Measurements from ENCODE around the gene MLEC. TPM values are rescaled to one million over a fixed set of nuclear protein-coding genes. Genes with fewer than 3 reads are reported as not detected.

MLEC gene
- total RNA-seq, 1 donor from 2014 or later = 152 TPM

DNA sequence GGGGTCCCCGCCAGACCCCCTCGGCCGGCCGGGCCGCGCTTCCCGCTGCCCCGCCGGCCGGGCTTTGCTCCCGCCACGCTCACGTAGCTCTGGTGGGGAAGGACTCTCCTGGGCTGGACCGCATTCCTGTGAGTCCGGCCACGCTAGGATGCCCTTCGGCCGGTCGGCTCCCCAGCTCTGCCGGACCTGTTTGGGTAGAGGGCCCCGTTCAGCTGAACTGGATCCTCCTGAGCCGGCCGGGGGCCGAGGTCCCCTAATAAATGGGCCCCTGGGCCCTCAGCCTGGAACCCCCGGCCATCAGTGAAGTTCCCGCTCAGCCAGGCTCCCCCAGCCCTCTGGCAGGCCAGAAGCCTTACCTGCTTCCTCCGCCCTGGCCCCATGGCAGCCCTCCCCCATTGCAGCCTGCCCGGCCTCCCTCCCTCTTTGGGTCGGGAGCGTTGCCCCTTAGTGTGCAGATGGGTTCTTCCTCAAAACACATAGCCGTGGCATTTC lies 23.9 kb downstream of the MLEC start:
- H3K27me3 Mint-ChIP-seq (ENCODE audit: low read depth, unreplicated experiment) = no peaks in the 10 kb centered on the region
- TF ChIP-seq, protein P1, sequence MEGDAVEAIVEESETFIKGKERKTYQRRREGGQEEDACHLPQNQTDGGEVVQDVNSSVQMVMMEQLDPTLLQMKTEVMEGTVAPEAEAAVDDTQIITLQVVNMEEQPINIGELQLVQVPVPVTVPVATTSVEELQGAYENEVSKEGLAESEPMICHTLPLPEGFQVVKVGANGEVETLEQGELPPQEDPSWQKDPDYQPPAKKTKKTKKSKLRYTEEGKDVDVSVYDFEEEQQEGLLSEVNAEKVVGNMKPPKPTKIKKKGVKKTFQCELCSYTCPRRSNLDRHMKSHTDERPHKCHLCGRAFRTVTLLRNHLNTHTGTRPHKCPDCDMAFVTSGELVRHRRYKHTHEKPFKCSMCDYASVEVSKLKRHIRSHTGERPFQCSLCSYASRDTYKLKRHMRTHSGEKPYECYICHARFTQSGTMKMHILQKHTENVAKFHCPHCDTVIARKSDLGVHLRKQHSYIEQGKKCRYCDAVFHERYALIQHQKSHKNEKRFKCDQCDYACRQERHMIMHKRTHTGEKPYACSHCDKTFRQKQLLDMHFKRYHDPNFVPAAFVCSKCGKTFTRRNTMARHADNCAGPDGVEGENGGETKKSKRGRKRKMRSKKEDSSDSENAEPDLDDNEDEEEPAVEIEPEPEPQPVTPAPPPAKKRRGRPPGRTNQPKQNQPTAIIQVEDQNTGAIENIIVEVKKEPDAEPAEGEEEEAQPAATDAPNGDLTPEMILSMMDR (IDR thresholded peaks at IDR 0.05; ENCODE audit: insufficient read depth, low read depth, low read length) = no peak
- TF ChIP-seq EZH2 (IDR thresholded peaks at IDR 0.05; ENCODE audit: insufficient read depth, low read length) = no peak
- H3K9me3 Mint-ChIP-seq (ENCODE audit: unreplicated experiment) = no peaks in the 10 kb centered on the region
- FAIRE-seq (no peak), DNase-seq (ENCODE audit: low read depth) (no peak)
- Histone ChIP-seq H3K27me3 (ENCODE audit: insufficient read depth, low read length) (no peaks in the 10 kb centered on the region), H3K79me2 (ENCODE audit: insufficient read depth, low read length) (peaks cover 29% of the 10 kb centered on the region), H4K20me1 (ENCODE audit: insufficient read depth, low read length) (peaks cover 37% of the 10 kb centered on the region), H3K4me3 (ENCODE audit: insufficient read depth, low read depth, low read length) (peak overlapping the region; percentile 73), H3K36me3 (ENCODE audit: insufficient read depth, low read length) (peaks cover 11% of the 10 kb centered on the region), H3K4me2 (ENCODE audit: low read length) (peak overlapping the region; percentile 86), H3K27ac (ENCODE audit: low read depth, low read length) (peak overlapping the region; percentile 78), H3K9ac (ENCODE audit: low read length) (peak overlapping the region; percentile 90), H3K4me1 (ENCODE audit: insufficient read depth, low read length) (peaks cover 10% of the 10 kb centered on the region), H3K9me3 (ENCODE audit: insufficient read depth, low read depth, low read length) (no peaks in the 10 kb centered on the region), H2AFZ (ENCODE audit: low read depth, low read length) (peak overlapping the region; percentile 79)
- H3K4me3 Mint-ChIP-seq (ENCODE audit: unreplicated experiment) = peak overlapping the region; percentile 91
- H3K4me1 Mint-ChIP-seq (ENCODE audit: low read depth, unreplicated experiment) = peaks cover 5% of the 10 kb centered on the region
- H3K27ac Mint-ChIP-seq (ENCODE audit: unreplicated experiment) = peak overlapping the region; percentile 83
- peaks cover 7% of the 10 kb centered on the region for H3K36me3 Mint-ChIP-seq (ENCODE audit: low read depth, unreplicated experiment)

DNA sequence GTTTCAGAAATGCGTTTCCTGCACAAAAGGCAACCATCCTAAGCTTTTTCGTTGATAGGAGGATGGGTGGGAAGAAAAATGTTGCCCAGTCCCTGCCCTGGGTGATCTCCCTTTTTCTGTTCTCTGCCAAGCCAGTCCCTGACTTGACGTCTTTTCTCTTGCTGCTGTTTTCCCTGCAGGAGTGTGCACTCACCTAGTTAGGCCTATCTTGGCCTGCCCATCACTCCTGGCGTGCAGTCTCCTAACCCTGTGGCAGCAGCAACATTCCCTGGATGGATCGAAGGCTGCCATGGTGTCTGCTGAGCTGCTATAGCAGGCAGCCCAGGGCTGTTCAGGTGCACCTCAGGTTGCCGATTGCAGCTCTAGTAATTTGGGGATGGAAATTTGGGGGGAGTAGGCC lies 24.5 kb downstream of the MLEC start:
- Histone ChIP-seq H3K27me3 (ENCODE audit: insufficient read depth, low read length) (no peaks in the 10 kb centered on the region), H3K4me3 (ENCODE audit: insufficient read depth, low read depth, low read length) (peak overlapping the region; percentile 73), H3K36me3 (ENCODE audit: insufficient read depth, low read length) (peaks cover 17% of the 10 kb centered on the region), H3K4me1 (ENCODE audit: insufficient read depth, low read length) (peaks cover 10% of the 10 kb centered on the region), H2AFZ (ENCODE audit: low read depth, low read length) (peak overlapping the region; percentile 79), H3K9ac (ENCODE audit: low read length) (peak overlapping the region; percentile 90), H3K79me2 (ENCODE audit: insufficient read depth, low read length) (peaks cover 29% of the 10 kb centered on the region), H3K27ac (ENCODE audit: low read depth, low read length) (no peak overlapping the region), H4K20me1 (ENCODE audit: insufficient read depth, low read length) (peaks cover 42% of the 10 kb centered on the region), H3K4me2 (ENCODE audit: low read length) (peak overlapping the region; percentile 86), H3K9me3 (ENCODE audit: insufficient read depth, low read depth, low read length) (no peaks in the 10 kb centered on the region)
- FAIRE-seq = no peak
- peak overlapping the region; percentile 83 for H3K27ac Mint-ChIP-seq (ENCODE audit: unreplicated experiment)
- no peaks in the 10 kb centered on the region for H3K27me3 Mint-ChIP-seq (ENCODE audit: low read depth, unreplicated experiment)
- H3K4me1 Mint-ChIP-seq (ENCODE audit: low read depth, unreplicated experiment) = peaks cover 5% of the 10 kb centered on the region
- H3K9me3 Mint-ChIP-seq (ENCODE audit: unreplicated experiment) = no peaks in the 10 kb centered on the region
- peaks cover 8% of the 10 kb centered on the region for H3K36me3 Mint-ChIP-seq (ENCODE audit: low read depth, unreplicated experiment)
- no peak for DNase-seq (ENCODE audit: low read depth)
- peak overlapping the region; percentile 91 for H3K4me3 Mint-ChIP-seq (ENCODE audit: unreplicated experiment)
- TF ChIP-seq, protein P1 (IDR thresholded peaks at IDR 0.05; ENCODE audit: insufficient read depth, low read depth, low read length) = no peak
- TF ChIP-seq EZH2 (IDR thresholded peaks at IDR 0.05; ENCODE audit: insufficient read depth, low read length) = no peak

DNA sequence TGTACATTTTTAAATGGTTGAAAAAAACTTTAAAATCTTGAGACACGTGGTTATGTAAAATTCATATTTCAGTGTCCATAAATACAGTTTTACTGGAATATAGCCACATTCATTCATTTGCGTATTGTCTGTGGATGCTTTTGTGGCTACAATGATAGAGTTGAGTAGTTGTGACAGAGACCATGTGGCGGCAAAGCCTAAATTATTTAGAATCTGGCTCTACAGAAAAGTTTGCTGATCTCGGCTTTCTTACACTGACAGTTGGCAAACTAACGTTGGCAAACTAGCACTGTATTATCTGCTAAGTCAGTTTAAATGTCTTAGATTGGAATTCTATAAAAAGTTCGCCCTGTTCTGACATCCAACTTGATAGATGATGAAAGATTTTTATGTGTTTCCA lies 25.7 kb downstream of the MLEC start:
- DNase-seq (ENCODE audit: low read depth) = no peak
- Histone ChIP-seq H3K36me3 (ENCODE audit: insufficient read depth, low read length) (peaks cover 26% of the 10 kb centered on the region), H3K27ac (ENCODE audit: low read depth, low read length) (no peak overlapping the region), H3K27me3 (ENCODE audit: insufficient read depth, low read length) (no peaks in the 10 kb centered on the region), H3K9ac (ENCODE audit: low read length) (no peak overlapping the region), H3K4me2 (ENCODE audit: low read length) (no peak overlapping the region), H3K4me3 (ENCODE audit: insufficient read depth, low read depth, low read length) (no peak overlapping the region), H4K20me1 (ENCODE audit: insufficient read depth, low read length) (peaks cover 44% of the 10 kb centered on the region), H3K4me1 (ENCODE audit: insufficient read depth, low read length) (peaks cover 10% of the 10 kb centered on the region), H2AFZ (ENCODE audit: low read depth, low read length) (no peak overlapping the region), H3K9me3 (ENCODE audit: insufficient read depth, low read depth, low read length) (no peaks in the 10 kb centered on the region), H3K79me2 (ENCODE audit: insufficient read depth, low read length) (peaks cover 29% of the 10 kb centered on the region)
- no peaks in the 10 kb centered on the region for H3K27me3 Mint-ChIP-seq (ENCODE audit: low read depth, unreplicated experiment)
- H3K36me3 Mint-ChIP-seq (ENCODE audit: low read depth, unreplicated experiment) = peaks cover 17% of the 10 kb centered on the region
- peaks cover 5% of the 10 kb centered on the region for H3K4me1 Mint-ChIP-seq (ENCODE audit: low read depth, unreplicated experiment)
- no peak overlapping the region for H3K4me3 Mint-ChIP-seq (ENCODE audit: unreplicated experiment)
- TF ChIP-seq EZH2 (IDR thresholded peaks at IDR 0.05; ENCODE audit: insufficient read depth, low read length) = no peak
- TF ChIP-seq, protein P1 (IDR thresholded peaks at IDR 0.05; ENCODE audit: insufficient read depth, low read depth, low read length) = no peak
- H3K9me3 Mint-ChIP-seq (ENCODE audit: unreplicated experiment) = no peaks in the 10 kb centered on the region
- H3K27ac Mint-ChIP-seq (ENCODE audit: unreplicated experiment) = no peak overlapping the region
- no peak for FAIRE-seq
